T-cell (primary cell): Measurements from ENCODE around the gene TUT7. TPM values are rescaled to one million over a fixed set of nuclear protein-coding genes. Genes with fewer than 3 reads are reported as not detected.

Experiments
- ATAC-seq, 4 experiments: fragments of 200-7000 bp in 3 of 4; fragments of 150-1000 bp in 1 of 4; cut with Tn5 transposase; replicated peaks in 1 of 4; 1 replicate in 3 of 4; 2 replicates in 1 of 4; pipeline ENCODE4 v1.10.0; 2021; ENCODE audit warnings: moderate library complexity in 3 of 4, mild to moderate bottlenecking in 2 of 4, moderate number of reproducible peaks in 1 of 4
- CTCF ChIA-PET, 2 donors: fragments of 300-600 bp; sonication (Branson Sonifier 250); formaldehyde crosslinking; loops; one replicate each; lab custom pipeline; 2022; ENCODE audit warnings: antibody characterized with exemption in 2 of 2; lab: Charles Lee
- POLR2A ChIA-PET, 2 donors: fragments of 300-600 bp; sonication (Branson Sonifier 250); formaldehyde crosslinking; loops; one replicate each; lab custom pipeline; 2022; ENCODE audit warnings: antibody characterized with exemption in 2 of 2; lab: Charles Lee
- DNase-seq, 35 experiments: peaks; one replicate each; pipeline versions ENCODE4 v3.0.0 to v3.0.0-alpha.2; 2013 to 2023
- H3K27ac ChIP-seq: one replicate; pipeline ENCODE4 v1.5.1; 2013; ENCODE audit warnings: low read length
- H3K27me3 ChIP-seq, 2 experiments: replicated peaks in 1 of 2; 1 replicate in 1 of 2; 2 replicates in 1 of 2; pipeline versions ENCODE4 v1.6.1 to v1.7.0; 2013; ENCODE audit warnings: low read length in 1 of 2, mixed read lengths in 1 of 2; ENCODE audit not compliant: control insufficient read depth in 2 of 2, insufficient read depth in 2 of 2; ENCODE audit errors: extremely low read depth in 1 of 2
- H3K36me3 ChIP-seq, 2 donors: 1 replicate in 1 of 2; 2 replicates in 1 of 2; pipeline versions ENCODE4 v1.6.1 to v1.7.0; 2013; ENCODE audit warnings: low read length in 1 of 2; ENCODE audit not compliant: control insufficient read depth in 2 of 2, insufficient read depth in 1 of 2; ENCODE audit errors: extremely low read depth in 1 of 2
- H3K4me1 ChIP-seq, 2 experiments: 1 replicate in 1 of 2; 2 replicates in 1 of 2; pipeline versions ENCODE4 v1.6.1 to v1.7.0; 2013; ENCODE audit warnings: low read length in 2 of 2, mixed read lengths in 1 of 2; ENCODE audit not compliant: insufficient read depth in 2 of 2, control insufficient read depth in 1 of 2; ENCODE audit errors: extremely low read depth in 1 of 2
- H3K4me3 ChIP-seq, 2 donors: 1 replicate in 1 of 2; 2 replicates in 1 of 2; pipeline versions ENCODE4 v1.5.1 to v1.7.0; 2013; ENCODE audit warnings: mild to moderate bottlenecking in 2 of 2, low read length in 1 of 2, moderate library complexity in 1 of 2; ENCODE audit not compliant: control insufficient read depth in 1 of 2; ENCODE audit errors: extremely low read depth in 1 of 2
- H3K9me3 ChIP-seq: 2 replicates; pipeline ENCODE4 v1.7.0; 2013
- H3K27ac Mint-ChIP-seq, 2 donors: one replicate each; pipeline ENCODE4 v1.8.0; 2020 to 2021; ENCODE audit warnings: mild to moderate bottlenecking in 2 of 2, mixed read lengths in 2 of 2
- H3K27me3 Mint-ChIP-seq, 2 donors: one replicate each; pipeline ENCODE4 v1.8.0; 2021 to 2022; ENCODE audit warnings: mixed read lengths in 2 of 2
- H3K36me3 Mint-ChIP-seq: one replicate; pipeline ENCODE4 v1.8.0; 2021; ENCODE audit warnings: mixed read lengths
- H3K4me1 Mint-ChIP-seq, 3 donors: one replicate each; pipeline ENCODE4 v1.8.0; 2020 to 2022; ENCODE audit warnings: mixed read lengths in 3 of 3, mild to moderate bottlenecking in 1 of 3
- H3K4me3 Mint-ChIP-seq, 3 donors: one replicate each; pipeline ENCODE4 v1.8.0; 2020 to 2022; ENCODE audit warnings: mild to moderate bottlenecking in 3 of 3, mixed read lengths in 3 of 3, moderate library complexity in 3 of 3
- H3K9me3 Mint-ChIP-seq, 3 donors: one replicate each; pipeline ENCODE4 v1.8.0; 2020 to 2022; ENCODE audit warnings: mixed read lengths in 3 of 3
- WGBS: methylation state at CpG from one replicate; pipeline ENCODE4 v1.1.5; 2013; ENCODE audit warnings: missing lambda C conversion rate; ENCODE audit not compliant: insufficient coverage; 5-methylcytosine and 5-hydroxymethylcytosine counted together
- total RNA-seq, 35 experiments: library from RNA in 6 of 35; stranded (reverse) in 6 of 35; fragments of 120-200 nt in 1 of 35; gene quantifications; one replicate each; pipeline versions ENCODE4 v1.2.1 to v1.2.4 and lab custom pipeline; 2013 to 2026

Gene TUT7
- total RNA-seq, 5 donors from 2014 or later (not counting 1 experiment from before 2014, with no cell fraction given) = 45.4 to 50.4 (median 48.6) TPM

DNA sequence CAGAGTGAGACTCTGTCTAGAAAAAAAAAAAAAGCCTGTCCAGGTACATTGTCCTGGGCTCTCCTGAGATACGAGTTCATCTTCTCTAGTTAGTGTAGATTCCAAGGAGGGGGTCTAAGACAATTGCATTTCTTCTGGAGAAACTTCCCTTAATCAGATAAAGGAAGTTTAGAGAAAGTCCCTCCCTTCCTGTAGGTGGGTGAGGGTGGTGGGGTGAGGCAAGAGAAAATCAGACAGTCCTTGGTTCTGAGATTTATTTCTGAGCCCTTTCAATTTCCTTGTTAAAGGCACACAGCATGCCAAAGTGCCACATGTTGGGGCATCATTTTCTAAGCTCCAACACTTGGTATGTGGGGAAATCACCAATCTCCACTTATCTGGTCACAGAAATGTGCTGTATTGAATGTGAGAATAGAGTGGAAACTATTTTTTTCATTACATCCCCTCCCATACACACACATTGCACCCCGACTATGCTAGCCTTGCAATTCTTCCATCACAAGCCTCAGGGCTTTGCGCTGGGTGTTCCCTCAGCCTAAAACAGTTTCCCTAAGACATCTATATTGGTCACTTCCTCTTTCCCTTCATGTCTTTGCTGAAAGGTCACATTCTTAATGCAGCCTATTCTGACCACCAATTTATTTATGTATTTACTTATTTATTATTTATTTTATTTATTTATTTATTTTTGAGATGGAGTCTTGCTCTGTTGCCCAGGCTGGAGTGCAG, 5.1 kb upstream of the TUT7 start:
- Mint-ChIP-seq H3K9me3 (no peaks in the 10 kb centered on the region), H3K27me3 (peaks cover 3 to 5% of the 10 kb centered on the region in 2 donors), H3K4me1 (peaks cover 8 to 13% (median 11%) of the 10 kb centered on the region in 3 donors), H3K36me3 (no peaks in the 10 kb centered on the region), H3K4me3 (no peak overlapping the region), H3K27ac (no peak overlapping the region)
- Histone ChIP-seq H3K4me1 (peaks cover 6 to 7% of the 10 kb centered on the region in 2 experiments), H3K27ac (no peak overlapping the region), H3K4me3 (no peak overlapping the region), H3K9me3 (no peaks in the 10 kb centered on the region), H3K27me3 (no peaks in the 10 kb centered on the region), H3K36me3 (no peaks in the 10 kb centered on the region)
- ChIA-PET CTCF (no interaction called here), POLR2A (no interaction called here)
- ATAC-seq = no peak
- DNase-seq = no peak
- 69% methylated on average over 2 of the region's 3 CpGs for WGBS

DNA sequence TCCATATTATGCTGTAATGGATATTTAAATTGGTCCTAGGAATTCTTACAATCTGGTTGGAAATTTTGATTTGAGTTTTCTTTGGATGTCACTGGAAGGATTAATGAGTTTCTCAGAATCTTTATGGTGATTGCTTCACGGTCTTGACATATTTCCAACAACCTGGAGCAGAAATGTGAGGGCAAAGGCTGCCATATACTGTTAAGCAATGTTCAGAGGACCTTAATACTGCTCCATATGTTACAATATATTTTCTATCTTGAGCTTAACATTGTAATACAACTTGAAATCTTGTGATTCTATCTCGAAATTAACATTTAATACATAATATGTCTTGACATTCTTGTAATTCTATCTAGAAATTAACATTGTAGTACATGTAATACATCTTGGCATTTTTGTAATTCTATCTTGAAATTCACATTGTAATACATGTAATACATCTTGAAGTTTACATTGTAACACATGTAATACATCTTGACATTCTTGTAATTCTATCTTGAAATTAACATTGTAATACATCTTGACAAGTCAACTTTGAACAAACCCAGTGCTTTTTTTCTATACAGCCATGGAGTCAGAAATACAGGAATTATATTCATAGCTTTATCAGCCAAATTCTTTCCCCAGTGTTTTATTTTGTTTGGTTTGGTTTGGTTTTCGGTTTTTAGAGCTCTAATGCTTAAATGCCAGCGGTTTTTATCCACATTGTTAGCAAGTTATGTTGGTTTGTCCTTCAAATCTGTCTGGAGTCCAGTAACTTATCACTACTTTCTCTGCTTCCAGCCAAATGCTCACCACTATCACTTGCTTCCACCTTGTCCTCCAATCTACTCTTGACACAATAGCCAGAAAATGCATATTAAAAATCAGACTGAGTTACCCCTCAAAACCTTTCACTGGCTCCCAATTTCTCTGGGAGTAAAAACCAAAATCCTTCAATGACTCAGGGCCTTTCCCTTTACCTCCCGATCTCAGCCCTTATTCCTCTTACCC, 3.0 kb upstream of the TUT7 start:
- CTCF ChIA-PET = interaction anchor here in 1 of 2 donors (0.6 kb wide), 2 partner anchors 337 to 1608 kb away, joined by 3 to 5 read pairs; no protein-coding TSS in a partner anchor
- ATAC-seq = no peak

DNA sequence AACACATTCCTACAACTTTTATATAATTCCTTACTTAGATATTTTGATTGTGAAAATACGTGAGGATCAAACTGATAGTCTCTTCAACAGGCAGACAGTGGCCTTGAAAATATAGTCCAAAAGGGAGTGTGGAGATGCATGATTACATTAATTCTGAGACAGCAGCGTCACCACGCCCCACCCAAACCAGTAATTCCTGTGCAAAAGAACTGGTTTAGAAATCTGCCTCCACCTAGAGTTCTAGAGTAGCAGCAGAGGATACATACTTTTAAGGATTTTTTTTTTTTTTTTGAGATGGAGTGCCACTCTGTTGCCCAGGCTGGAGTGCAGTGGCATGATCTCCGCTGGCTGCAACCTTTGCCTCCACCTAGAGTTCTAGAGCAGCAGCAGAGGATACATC, 1.6 kb upstream of the TUT7 start:
- peaks cover 12 to 16% of the 10 kb centered on the region in 2 experiments for H3K4me1 ChIP-seq
- H3K4me3 Mint-ChIP-seq = peak overlapping the region in 1 of 3 donors; percentile 96
- POLR2A ChIA-PET = interaction anchor here in 1 of 2 donors (0.6 kb wide), 1 partner anchor 73 kb away, joined by 4 read pairs; the partner anchor contains the start of gene ISCA1

More for the DNA sequence above, 3.0 kb upstream of the TUT7 start:
- WGBS = no CpG with 5 or more reads among the region's 5 CpGs
- H3K4me1 Mint-ChIP-seq = peaks cover 16 to 28% (median 28%) of the 10 kb centered on the region in 3 donors
- Histone ChIP-seq H3K27me3 (no peaks in the 10 kb centered on the region), H3K27ac (no peak overlapping the region), H3K9me3 (no peaks in the 10 kb centered on the region), H3K4me3 (no peak overlapping the region), H3K36me3 (no peaks in the 10 kb centered on the region), H3K4me1 (peaks cover 7 to 11% of the 10 kb centered on the region in 2 experiments)
- no peak overlapping the region for H3K27ac Mint-ChIP-seq
- peaks cover 3 to 5% of the 10 kb centered on the region in 2 donors for H3K27me3 Mint-ChIP-seq
- POLR2A ChIA-PET = no interaction called here
- DNase-seq = no peak
- H3K9me3 Mint-ChIP-seq = no peaks in the 10 kb centered on the region
- H3K36me3 Mint-ChIP-seq = peaks cover 4% of the 10 kb centered on the region
- H3K4me3 Mint-ChIP-seq = no peak overlapping the region

DNA sequence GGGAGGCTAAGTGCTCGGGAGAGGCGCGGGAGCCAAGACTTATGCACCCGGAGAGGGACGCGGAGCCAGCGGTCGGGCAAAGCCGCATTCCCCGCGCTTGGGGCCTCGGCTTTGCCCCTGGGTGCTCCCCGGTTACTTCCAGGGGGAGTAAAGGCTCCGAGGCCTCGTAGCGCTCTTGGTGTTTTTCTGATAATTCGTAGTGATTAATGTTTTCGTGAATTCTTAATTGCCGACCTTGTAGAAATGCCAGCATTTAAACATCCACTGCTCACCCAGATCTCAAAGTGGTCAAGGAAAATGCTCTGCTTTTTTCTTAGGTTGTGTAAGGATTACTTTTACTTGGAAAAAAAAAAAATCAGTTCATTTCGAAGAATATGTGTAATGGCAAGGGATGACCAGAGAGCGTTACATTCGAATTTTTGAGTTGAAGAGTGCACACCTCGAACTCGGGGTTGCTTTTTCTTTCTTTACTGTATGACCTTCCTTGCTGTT, 654 bp upstream of the TUT7 start:
- POLR2A ChIA-PET = no interaction called here
- Mint-ChIP-seq H3K27ac (peak overlapping the region; percentile 86 to 92), H3K4me3 (peak overlapping the region; percentile 94 to 97 (median 96)), H3K9me3 (no peaks in the 10 kb centered on the region), H3K27me3 (no peaks in the 10 kb centered on the region), H3K36me3 (peaks cover 14% of the 10 kb centered on the region), H3K4me1 (peaks cover 33 to 51% (median 47%) of the 10 kb centered on the region in 3 donors)
- H3K9me3 ChIP-seq = no peaks in the 10 kb centered on the region
- peak overlapping the region; percentile 74 to 99 for H3K4me3 ChIP-seq
- WGBS = 37% methylated on average over 10 of the region's 24 CpGs
- DNase-seq = no peak
- H3K27ac ChIP-seq = peak overlapping the region; percentile 70
- no peaks in the 10 kb centered on the region for H3K27me3 ChIP-seq
- peaks cover 18 to 20% of the 10 kb centered on the region in 2 experiments for H3K4me1 ChIP-seq
- peak in 2 of 4 experiments; percentile 9 to 10 for ATAC-seq
- CTCF ChIA-PET = no interaction called here
- H3K36me3 ChIP-seq = no peaks in the 10 kb centered on the region

More for the DNA sequence above, 1.6 kb upstream of the TUT7 start:
- no peaks in the 10 kb centered on the region for H3K27me3 ChIP-seq
- H3K27ac ChIP-seq = no peak overlapping the region
- no peak overlapping the region for H3K27ac Mint-ChIP-seq
- no peak for ATAC-seq
- no peaks in the 10 kb centered on the region for H3K9me3 ChIP-seq
- H3K9me3 Mint-ChIP-seq = no peaks in the 10 kb centered on the region
- WGBS = no CpG with 5 or more reads among the region's 4 CpGs
- no peak overlapping the region for H3K4me3 ChIP-seq
- peaks cover 12% of the 10 kb centered on the region for H3K36me3 Mint-ChIP-seq
- CTCF ChIA-PET = no interaction called here
- DNase-seq = no peak
- H3K27me3 Mint-ChIP-seq = peaks cover 2 to 3% of the 10 kb centered on the region in 2 donors
- no peaks in the 10 kb centered on the region for H3K36me3 ChIP-seq
- peaks cover 24 to 42% (median 39%) of the 10 kb centered on the region in 3 donors for H3K4me1 Mint-ChIP-seq

DNA sequence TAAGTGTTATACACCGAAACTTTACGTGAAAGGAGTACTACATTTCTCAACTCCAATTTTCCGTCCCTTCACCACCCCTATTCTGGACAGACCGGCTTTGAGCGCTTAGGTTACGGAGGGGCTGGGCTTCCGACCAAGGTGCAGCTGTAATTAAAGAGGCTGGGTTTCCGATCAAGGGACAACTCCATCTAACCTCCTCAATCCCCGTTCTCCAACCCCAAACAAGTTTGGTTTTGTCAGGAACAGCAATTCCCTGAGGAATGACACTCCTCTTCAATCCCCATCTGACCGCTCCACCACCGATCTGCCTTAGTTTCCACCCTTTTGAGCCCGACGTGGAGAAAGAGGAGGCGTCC, 577 bp downstream of the TUT7 start:
- WGBS = 0% methylated on average over 9 of the region's 14 CpGs
- Mint-ChIP-seq H3K36me3 (peaks cover 17% of the 10 kb centered on the region), H3K27me3 (no peaks in the 10 kb centered on the region), H3K4me3 (peak overlapping the region; percentile 94 to 97 (median 96)), H3K27ac (peak overlapping the region; percentile 91 to 94), H3K4me1 (peaks cover 41 to 63% (median 52%) of the 10 kb centered on the region in 3 donors), H3K9me3 (no peaks in the 10 kb centered on the region)
- no peak for ATAC-seq
- DNase-seq = peak in 10 of 35 experiments; percentile 1 to 42 (median 10)
- peak overlapping the region; percentile 99 to 100 for H3K4me3 ChIP-seq
- POLR2A ChIA-PET = no interaction called here
- peaks cover 18 to 21% of the 10 kb centered on the region in 2 experiments for H3K4me1 ChIP-seq
- no peaks in the 10 kb centered on the region for H3K9me3 ChIP-seq
- H3K36me3 ChIP-seq = no peaks in the 10 kb centered on the region
- CTCF ChIA-PET = no interaction called here
- peak overlapping the region; percentile 85 for H3K27ac ChIP-seq
- no peaks in the 10 kb centered on the region for H3K27me3 ChIP-seq
